CD14-positive monocyte (primary cell): Measurements from ENCODE around the gene EEF1AKMT3. TPM values are rescaled to one million over a fixed set of nuclear protein-coding genes. Genes with fewer than 3 reads are reported as not detected.

Experiments used
- DNase-seq, 3 donors: peaks; one replicate each; pipeline ENCODE4 v3.0.0-alpha.2; 2011 to 2022
- H2AFZ ChIP-seq: 2 replicates; pipeline ENCODE4 v1.6.0; 2012; ENCODE audit warnings: mild to moderate bottlenecking, low read depth, low read length, inconsistent platforms; ENCODE audit not compliant: insufficient read depth, poor library complexity, severe bottlenecking
- H3K27ac ChIP-seq, 2 donors: 1 replicate in 1 of 2; 2 replicates in 1 of 2; pipeline ENCODE4 v1.5.1; 2012 to 2013; ENCODE audit warnings: low read length in 2 of 2, control low read depth in 1 of 2, inconsistent platforms in 1 of 2, low read depth in 1 of 2, mild to moderate bottlenecking in 1 of 2
- H3K27me3 ChIP-seq, 2 donors: one replicate each; pipeline versions ENCODE4 v1.6.0 to v1.6.1; 2011 to 2013; ENCODE audit warnings: low read length in 2 of 2; ENCODE audit not compliant: control insufficient read depth in 2 of 2, insufficient read depth in 2 of 2
- H3K36me3 ChIP-seq, 2 donors: replicated peaks in 1 of 2; 1 replicate in 1 of 2; 2 replicates in 1 of 2; pipeline versions ENCODE4 v1.5.1 to v1.6.1; 2012 to 2013; ENCODE audit warnings: low read length in 2 of 2, control low read depth in 1 of 2, inconsistent platforms in 1 of 2, mild to moderate bottlenecking in 1 of 2; ENCODE audit not compliant: insufficient read depth in 2 of 2, control insufficient read depth in 1 of 2
- H3K4me1 ChIP-seq, 2 donors: 1 replicate in 1 of 2; 2 replicates in 1 of 2; pipeline versions ENCODE4 v1.5.1 to v1.6.1; 2012 to 2013; ENCODE audit warnings: low read length in 2 of 2, control low read depth in 1 of 2, inconsistent platforms in 1 of 2, mild to moderate bottlenecking in 1 of 2, moderate library complexity in 1 of 2; ENCODE audit not compliant: insufficient read depth in 2 of 2, control insufficient read depth in 1 of 2
- H3K4me2 ChIP-seq: replicated peaks from 2 replicates; pipeline ENCODE3; 2012; ENCODE audit warnings: low read length, moderate library complexity, mild to moderate bottlenecking; ENCODE audit not compliant: poor library complexity, severe bottlenecking; ENCODE audit errors: extremely low read depth
- H3K4me3 ChIP-seq, 3 experiments: fragments of 200-600 bp in 1 of 3; sonication (generic) in 1 of 3; replicated peaks in 1 of 3; 1 replicate in 2 of 3; 2 replicates in 1 of 3; pipeline ENCODE4 v1.5.1; 2011 to 2013; ENCODE audit warnings: low read length in 3 of 3, mild to moderate bottlenecking in 3 of 3, control low read depth in 2 of 3, low read depth in 2 of 3, inconsistent platforms in 1 of 3, moderate library complexity in 1 of 3
- H3K79me2 ChIP-seq: 2 replicates; pipeline ENCODE4 v1.6.0; 2012; ENCODE audit warnings: mild to moderate bottlenecking, control low read depth, inconsistent platforms, low read length, moderate library complexity; ENCODE audit not compliant: insufficient read depth
- H3K9ac ChIP-seq: 2 replicates; pipeline ENCODE4 v1.6.0; 2017; ENCODE audit warnings: low read length, mild to moderate bottlenecking; ENCODE audit not compliant: insufficient read depth, poor library complexity, severe bottlenecking
- H3K9me3 ChIP-seq, 2 donors: replicated peaks in 1 of 2; 1 replicate in 1 of 2; 2 replicates in 1 of 2; pipeline versions ENCODE4 v1.5.1 to v1.6.1; 2012 to 2013; ENCODE audit warnings: low read length in 2 of 2, control low read depth in 1 of 2; ENCODE audit not compliant: control insufficient read depth in 1 of 2, insufficient read depth in 1 of 2
- H4K20me1 ChIP-seq: 2 replicates; pipeline ENCODE4 v1.6.0; 2012; ENCODE audit warnings: mild to moderate bottlenecking, low read length, control low read depth, moderate library complexity; ENCODE audit not compliant: insufficient read depth
- H3K27ac Mint-ChIP-seq, 7 donors: one replicate each; pipeline ENCODE4 v1.8.0; 2020; ENCODE audit warnings: mild to moderate bottlenecking in 7 of 7, mixed read lengths in 7 of 7, moderate library complexity in 6 of 7, inconsistent platforms in 2 of 7
- H3K27me3 Mint-ChIP-seq, 3 donors: one replicate each; pipeline ENCODE4 v1.8.0; 2021 to 2022; ENCODE audit warnings: low read depth in 3 of 3, mild to moderate bottlenecking in 3 of 3, mixed read lengths in 3 of 3, moderate library complexity in 3 of 3, inconsistent platforms in 1 of 3
- H3K36me3 Mint-ChIP-seq, 2 donors: one replicate each; pipeline ENCODE4 v1.8.0; 2020; ENCODE audit warnings: mixed read lengths in 2 of 2, inconsistent platforms in 1 of 2, mild to moderate bottlenecking in 1 of 2
- H3K4me1 Mint-ChIP-seq: one replicate; pipeline ENCODE4 v1.8.0; 2020; ENCODE audit warnings: mild to moderate bottlenecking, mixed read lengths
- H3K4me3 Mint-ChIP-seq, 2 donors: one replicate each; pipeline ENCODE4 v1.8.0; 2020; ENCODE audit warnings: mild to moderate bottlenecking in 2 of 2, mixed read lengths in 2 of 2, moderate library complexity in 1 of 2
- H3K9me3 Mint-ChIP-seq, 7 donors: one replicate each; pipeline ENCODE4 v1.8.0; 2020 to 2022; ENCODE audit warnings: mixed read lengths in 7 of 7, mild to moderate bottlenecking in 6 of 7, moderate library complexity in 6 of 7, inconsistent platforms in 2 of 7
- WGBS: methylation state at CpG from one replicate; pipeline ENCODE4 v1.1.5; 2013; ENCODE audit warnings: missing lambda C conversion rate; ENCODE audit not compliant: insufficient coverage; 5-methylcytosine and 5-hydroxymethylcytosine counted together
- intact Hi-C, 2 donors: fragments of 100-400 bp; cut with micrococcal nuclease; formaldehyde crosslinking; loops; one replicate each; pipeline versions ENCODE4 v1.15.0 to v1.15.1; 2023
- polyA plus RNA-seq, 3 donors: library from polyadenylated mRNA; depleted of rRNA in 1 of 3; unstranded in 2 of 3; stranded (reverse) in 1 of 3; fragments of 300-500 nt in 2 of 3; fragments of >200 nt in 1 of 3; fragmentation: Illumina TruSeq in 2 of 3; gene quantifications; 1 replicate in 2 of 3; 2 replicates in 1 of 3; pipeline ENCODE4 v1.2.3, GENCODE V29; 2012 to 2021
- TF ChIP-seq, protein P1 (sequence below): fragments of 200-600 bp; IDR thresholded peaks from one replicate; pipeline ENCODE4 v1.8.0; 2022; ENCODE audit warnings: antibody characterized with exemption, mild to moderate bottlenecking

The EEF1AKMT3 gene
- polyA plus RNA-seq, 3 donors, result 3.4 to 4.2 (median 3.4) TPM

DNA sequence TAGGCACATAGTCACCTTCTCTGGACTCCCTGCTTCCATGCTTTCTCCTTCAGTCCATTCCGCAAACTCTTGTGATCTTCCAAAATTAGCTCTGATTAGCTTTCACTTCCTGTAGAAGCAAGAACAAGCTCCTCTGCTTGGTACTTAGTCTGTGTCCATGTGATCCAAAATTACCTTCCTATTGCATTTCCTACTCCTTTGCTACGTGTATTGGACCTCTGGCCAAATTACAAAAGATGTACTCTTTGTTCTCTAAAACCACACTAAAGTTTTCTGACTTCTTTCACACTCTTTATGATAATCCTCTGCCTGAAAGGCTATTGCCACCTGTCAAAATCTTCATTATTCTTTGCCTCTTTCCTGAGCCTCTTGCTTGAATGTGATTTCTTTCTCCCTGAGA, 9.4 kb downstream of the EEF1AKMT3 start:
- peaks cover 37 to 39% of the 10 kb centered on the region in 2 donors for H3K4me1 ChIP-seq
- H3K27ac ChIP-seq, result peak overlapping the region; percentile 36 to 81
- H3K36me3 ChIP-seq, result peaks cover 17 to 18% of the 10 kb centered on the region in 2 donors
- H3K4me2 ChIP-seq, result peak overlapping the region; percentile 83
- peaks cover 41% of the 10 kb centered on the region for H3K4me1 Mint-ChIP-seq
- peaks cover 0 to 3% (median 0%) of the 10 kb centered on the region in 3 donors for H3K27me3 Mint-ChIP-seq
- peak overlapping the region; percentile 74 to 94 (median 76) for H3K27ac Mint-ChIP-seq
- H3K9me3 Mint-ChIP-seq, result peaks cover 0 to 2% (median 0%) of the 10 kb centered on the region in 7 donors
- peak overlapping the region in 1 of 3 experiments; percentile 82 for H3K4me3 ChIP-seq
- TF ChIP-seq, protein P1, sequence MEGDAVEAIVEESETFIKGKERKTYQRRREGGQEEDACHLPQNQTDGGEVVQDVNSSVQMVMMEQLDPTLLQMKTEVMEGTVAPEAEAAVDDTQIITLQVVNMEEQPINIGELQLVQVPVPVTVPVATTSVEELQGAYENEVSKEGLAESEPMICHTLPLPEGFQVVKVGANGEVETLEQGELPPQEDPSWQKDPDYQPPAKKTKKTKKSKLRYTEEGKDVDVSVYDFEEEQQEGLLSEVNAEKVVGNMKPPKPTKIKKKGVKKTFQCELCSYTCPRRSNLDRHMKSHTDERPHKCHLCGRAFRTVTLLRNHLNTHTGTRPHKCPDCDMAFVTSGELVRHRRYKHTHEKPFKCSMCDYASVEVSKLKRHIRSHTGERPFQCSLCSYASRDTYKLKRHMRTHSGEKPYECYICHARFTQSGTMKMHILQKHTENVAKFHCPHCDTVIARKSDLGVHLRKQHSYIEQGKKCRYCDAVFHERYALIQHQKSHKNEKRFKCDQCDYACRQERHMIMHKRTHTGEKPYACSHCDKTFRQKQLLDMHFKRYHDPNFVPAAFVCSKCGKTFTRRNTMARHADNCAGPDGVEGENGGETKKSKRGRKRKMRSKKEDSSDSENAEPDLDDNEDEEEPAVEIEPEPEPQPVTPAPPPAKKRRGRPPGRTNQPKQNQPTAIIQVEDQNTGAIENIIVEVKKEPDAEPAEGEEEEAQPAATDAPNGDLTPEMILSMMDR, result no peak
- H2AFZ ChIP-seq, result peak overlapping the region; percentile 57
- H3K9ac ChIP-seq, result no peak overlapping the region
- peak overlapping the region in 1 of 2 donors; percentile 43 for H3K4me3 Mint-ChIP-seq
- peaks cover 17% of the 10 kb centered on the region for H3K79me2 ChIP-seq
- intact Hi-C loops, result loop anchor here in 1 of 2 donors (5.0 kb wide), 1 partner anchor 66 kb away; the partner anchor contains the start of gene CTDSP2
- no peaks in the 10 kb centered on the region for H3K27me3 ChIP-seq
- WGBS, result 6% methylated on average over 2 of the region's 2 CpGs
- DNase-seq, result peak in 1 of 3 donors; percentile 2
- no peaks in the 10 kb centered on the region for H4K20me1 ChIP-seq
- no peaks in the 10 kb centered on the region for H3K9me3 ChIP-seq
- peaks cover 16 to 18% of the 10 kb centered on the region in 2 donors for H3K36me3 Mint-ChIP-seq

DNA sequence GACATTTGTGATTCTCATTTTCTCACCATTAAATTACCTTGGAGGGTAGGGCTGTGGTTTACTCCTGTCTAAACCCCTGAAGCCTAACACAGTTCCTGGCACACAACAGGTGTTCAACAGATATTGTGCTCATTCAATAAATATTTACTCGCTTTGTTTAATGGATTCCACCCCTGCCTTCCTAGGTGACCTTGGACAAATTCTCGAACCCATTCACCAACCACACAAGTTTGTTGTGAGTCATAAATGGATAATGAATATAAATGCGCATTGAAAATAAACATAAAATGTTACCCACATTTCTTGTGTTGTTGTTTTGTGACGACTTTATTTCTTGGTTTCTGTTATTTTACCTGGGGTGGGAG, 9.8 kb downstream of the EEF1AKMT3 start:
- Histone ChIP-seq H3K9ac (no peak overlapping the region), H3K27me3 (no peaks in the 10 kb centered on the region), H2AFZ (peak overlapping the region; percentile 57), H3K36me3 (peaks cover 22% of the 10 kb centered on the region in 2 donors), H3K4me1 (peaks cover 37 to 39% of the 10 kb centered on the region in 2 donors), H3K4me2 (peak overlapping the region; percentile 83), H4K20me1 (no peaks in the 10 kb centered on the region), H3K4me3 (peak overlapping the region in 2 of 3 experiments; percentile 82 to 87), H3K79me2 (peaks cover 17% of the 10 kb centered on the region), H3K9me3 (no peaks in the 10 kb centered on the region), H3K27ac (peak overlapping the region in 1 of 2 donors; percentile 81)
- Mint-ChIP-seq H3K27me3 (peaks cover 0 to 3% (median 0%) of the 10 kb centered on the region in 3 donors), H3K4me1 (peaks cover 41% of the 10 kb centered on the region), H3K4me3 (peak overlapping the region in 1 of 2 donors; percentile 99), H3K36me3 (peaks cover 18 to 19% of the 10 kb centered on the region in 2 donors), H3K9me3 (peaks cover 0 to 2% (median 0%) of the 10 kb centered on the region in 7 donors), H3K27ac (peak overlapping the region; percentile 91 to 98 (median 95))
- TF ChIP-seq, protein P1, result no peak
- WGBS, result 0% methylated on average over 1 of the region's 4 CpGs
- no peak for DNase-seq
- intact Hi-C loops, result loop anchor here in 1 of 2 donors (5.0 kb wide), 1 partner anchor 65 kb away; the partner anchor contains the start of gene CTDSP2
